ENCODE data around the gene NR2F6. TPM values are rescaled to one million over a fixed set of nuclear protein-coding genes. Genes with fewer than 3 reads are reported as not detected.

Gene NR2F6
- total and polyA plus RNA-seq, 2 donors = 19.9 to 36.8 TPM

DNA sequence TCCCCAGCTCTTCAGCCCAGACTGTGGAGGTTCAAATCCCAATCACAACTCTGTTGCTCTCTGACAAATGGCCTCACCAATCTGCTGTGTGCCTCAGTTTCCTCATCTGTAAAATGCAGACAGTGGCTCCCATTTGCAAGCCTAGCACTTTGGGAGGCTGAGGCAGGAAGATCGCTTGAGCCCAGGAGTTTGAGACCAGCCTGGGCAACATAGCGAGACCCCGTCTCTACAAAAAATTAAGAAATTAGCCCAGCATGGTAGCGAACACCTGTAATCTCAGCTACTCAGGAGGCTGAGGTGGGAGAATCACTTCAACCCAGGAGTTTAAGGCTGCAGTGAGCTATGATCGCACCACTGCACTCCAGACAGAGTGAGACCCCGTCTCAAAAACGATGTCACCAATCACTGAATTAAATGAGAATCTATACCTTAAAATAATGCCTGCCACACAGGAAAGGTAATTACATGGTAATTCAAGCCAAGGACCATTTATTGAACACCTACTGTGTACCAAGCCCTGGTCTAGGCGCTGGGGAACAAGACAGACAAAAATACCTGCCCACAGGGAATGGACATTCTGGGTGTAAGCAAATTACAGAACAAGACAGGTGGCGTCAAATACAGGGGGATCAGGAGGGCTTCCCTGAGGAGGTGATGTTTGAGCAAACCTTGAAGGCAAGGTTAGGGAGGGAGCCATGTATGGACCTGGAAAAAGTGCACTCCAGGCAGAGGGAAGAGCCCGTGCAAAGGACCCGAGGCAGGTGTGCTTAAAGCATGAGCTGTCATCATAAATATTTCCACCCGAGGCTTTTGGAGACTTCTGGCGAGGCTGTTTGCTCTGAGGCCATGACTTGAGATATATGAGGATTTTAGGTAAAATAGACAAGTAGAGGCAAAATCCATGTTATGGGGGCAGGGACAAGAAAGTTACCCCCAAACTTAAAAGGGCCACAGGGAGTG, 7.7 kb downstream of the NR2F6 start:
- H3K4me1 ChIP-seq (ENCODE audit: insufficient read depth) = peaks cover 5% of the 10 kb centered on the region
- H3K36me3 ChIP-seq (ENCODE audit: insufficient read depth) = no peaks in the 10 kb centered on the region
- DNase-seq (ENCODE audit: extremely low spot score) = no peak
- 92% methylated on average over 13 of the region's 13 CpGs for WGBS
- H3K27ac ChIP-seq (ENCODE audit: low read depth) = no peak overlapping the region
- H3K4me3 ChIP-seq (ENCODE audit: low read depth, low read length) = no peak overlapping the region

DNA sequence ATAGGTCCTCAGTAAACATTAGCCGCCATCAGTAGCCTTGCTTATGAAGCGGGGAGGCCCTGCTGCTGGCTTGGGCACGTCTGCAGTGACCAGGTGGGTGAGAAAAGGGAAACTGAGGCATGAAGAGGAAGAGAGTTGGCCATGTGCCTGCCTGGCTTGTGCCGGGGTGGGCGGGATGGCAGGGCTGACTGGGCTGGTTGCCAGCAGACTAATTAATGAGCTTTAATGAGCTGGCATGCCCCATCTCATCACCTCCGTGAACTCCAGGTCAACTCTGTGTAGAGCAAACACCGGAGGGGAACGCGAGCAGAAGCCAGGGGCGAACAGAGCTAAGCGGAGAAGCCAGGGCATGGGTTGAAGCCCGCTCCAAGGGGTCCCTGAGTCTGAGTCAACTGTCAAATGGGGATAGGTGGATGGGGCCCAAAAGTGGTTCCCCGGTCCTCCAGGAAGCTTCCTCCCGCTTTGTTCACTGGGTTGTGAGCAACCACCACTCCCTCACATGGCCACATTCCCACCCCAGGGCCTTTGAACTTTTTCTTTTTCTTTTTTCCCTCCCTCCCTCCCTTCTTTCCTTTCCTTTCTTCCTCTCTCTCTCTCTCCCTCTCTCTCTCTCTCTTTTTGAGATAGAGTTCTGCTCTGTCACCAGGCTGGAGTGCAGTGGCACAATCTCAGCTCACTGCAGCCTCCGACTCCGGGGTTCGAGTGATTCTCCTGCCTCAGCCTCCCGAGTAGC, 8.7 kb downstream of the NR2F6 start:
- H3K27ac ChIP-seq (ENCODE audit: low read depth) = no peak overlapping the region
- H3K36me3 ChIP-seq (ENCODE audit: insufficient read depth) = no peaks in the 10 kb centered on the region
- 84% methylated on average over 18 of the region's 18 CpGs for WGBS
- H3K4me1 ChIP-seq (ENCODE audit: insufficient read depth) = peaks cover 5% of the 10 kb centered on the region
- no peak overlapping the region for H3K4me3 ChIP-seq (ENCODE audit: low read depth, low read length)
- no peak for DNase-seq (ENCODE audit: extremely low spot score)

DNA sequence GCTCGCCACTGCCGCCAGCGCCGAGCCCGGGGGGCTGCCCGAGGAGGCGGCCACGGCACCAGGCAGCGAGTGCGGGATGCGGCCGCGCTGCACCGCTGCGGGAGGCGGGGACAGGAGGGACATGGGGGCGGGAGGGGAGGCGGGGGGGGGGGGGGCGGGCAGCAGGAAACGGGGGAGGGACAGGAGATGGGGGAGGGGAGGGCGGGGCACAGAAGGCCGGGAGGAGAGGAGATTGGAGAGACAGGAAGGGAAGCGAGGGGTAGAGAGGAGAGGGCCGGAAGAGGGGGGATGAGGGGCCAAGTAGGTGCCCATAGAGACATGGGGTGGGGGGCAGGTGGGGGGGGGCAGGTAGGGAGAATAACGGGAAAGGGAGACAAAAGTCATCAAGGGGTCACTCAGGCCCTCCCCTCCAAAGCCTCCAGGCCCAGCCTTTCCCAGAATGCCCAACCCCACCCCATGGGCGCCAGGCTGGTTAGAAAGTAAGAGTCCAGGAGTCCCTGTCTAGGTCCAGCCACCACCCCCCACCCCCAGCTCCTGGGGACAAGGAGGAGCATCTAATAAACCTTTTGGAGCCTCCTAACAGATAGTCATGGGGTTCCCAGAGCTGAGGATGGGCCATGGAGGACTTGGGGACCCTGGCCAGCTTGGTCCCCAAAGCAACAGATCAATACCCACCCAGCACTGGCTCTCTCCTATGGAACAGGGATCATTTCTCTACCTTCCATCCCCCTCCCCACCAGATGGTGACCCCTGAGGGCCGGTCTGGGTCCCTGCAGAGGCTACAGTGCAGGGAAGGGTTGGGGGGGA, 9.5 kb downstream of the NR2F6 start:
- peak overlapping the region; percentile 63 for H3K27ac ChIP-seq (ENCODE audit: low read depth)
- H3K4me1 ChIP-seq (ENCODE audit: insufficient read depth) = peaks cover 5% of the 10 kb centered on the region
- H3K36me3 ChIP-seq (ENCODE audit: insufficient read depth) = no peaks in the 10 kb centered on the region
- WGBS = 7% methylated on average over 26 of the region's 27 CpGs
- DNase-seq (ENCODE audit: extremely low spot score) = no peak
- H3K4me3 ChIP-seq (ENCODE audit: low read depth, low read length) = peak overlapping the region; percentile 57

DNA sequence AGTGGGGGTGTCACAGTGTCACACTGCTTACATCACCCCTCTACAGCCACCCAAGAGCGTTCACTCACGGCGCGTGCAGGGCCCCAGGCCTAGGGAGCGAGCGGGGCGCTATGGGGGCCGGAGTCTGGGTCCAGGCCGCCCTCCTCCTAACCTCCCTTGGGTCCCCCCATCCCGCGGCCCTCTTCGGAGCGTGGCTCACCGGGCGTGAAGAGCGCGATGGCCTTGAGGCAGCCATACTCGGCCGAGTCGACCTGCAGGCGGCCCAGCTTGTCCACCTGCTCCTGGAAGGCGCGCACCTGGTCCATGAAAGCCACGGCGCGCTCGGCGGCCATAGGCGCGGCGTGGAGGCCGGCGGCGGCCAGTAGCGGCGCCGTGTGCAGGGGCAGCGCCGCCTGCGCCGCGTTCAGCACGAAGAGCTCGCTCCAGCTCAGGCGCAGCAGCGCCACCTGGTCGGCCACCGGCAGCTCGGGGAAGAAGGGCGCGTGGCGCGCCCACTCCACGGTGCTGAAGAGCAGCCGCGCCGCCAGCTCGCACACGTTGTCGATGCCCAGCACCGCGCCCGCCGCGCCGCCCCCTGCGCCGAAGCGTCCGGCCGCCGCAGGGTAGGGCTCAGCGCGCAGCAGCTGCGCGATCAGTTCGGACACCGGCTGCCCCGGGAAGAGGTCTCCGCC, 10.3 kb downstream of the NR2F6 start:
- DNase-seq (ENCODE audit: extremely low spot score) = no peak
- Histone ChIP-seq H3K27ac (ENCODE audit: low read depth) (peak overlapping the region; percentile 63), H3K4me3 (ENCODE audit: low read depth, low read length) (peak overlapping the region; percentile 57), H3K4me1 (ENCODE audit: insufficient read depth) (peaks cover 5% of the 10 kb centered on the region), H3K36me3 (ENCODE audit: insufficient read depth) (no peaks in the 10 kb centered on the region)
- WGBS = 4% methylated on average over 80 of the region's 80 CpGs

DNA sequence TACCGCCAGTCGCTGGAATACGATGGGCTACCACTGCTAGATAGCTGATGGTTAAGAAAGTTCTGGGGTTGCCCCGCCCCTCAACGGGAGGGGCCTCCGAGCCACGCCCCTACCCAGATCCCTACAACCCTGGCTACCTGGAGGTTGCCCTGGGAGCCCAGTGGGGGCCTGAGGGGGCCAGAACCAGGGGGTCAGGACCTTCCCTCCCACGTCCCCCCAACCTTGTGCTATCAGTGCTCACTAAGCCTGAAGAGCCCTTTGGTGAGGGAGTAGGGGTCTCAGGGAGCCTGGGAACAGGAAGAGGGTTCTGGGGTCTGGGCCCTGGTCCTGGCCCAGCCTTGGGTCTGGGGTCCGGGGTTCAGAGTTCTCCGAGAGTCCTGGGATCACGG, 10.8 kb downstream of the NR2F6 start:
- Histone ChIP-seq H3K36me3 (ENCODE audit: insufficient read depth) (no peaks in the 10 kb centered on the region), H3K4me3 (ENCODE audit: low read depth, low read length) (peak overlapping the region; percentile 57), H3K4me1 (ENCODE audit: insufficient read depth) (peaks cover 5% of the 10 kb centered on the region), H3K27ac (ENCODE audit: low read depth) (no peak overlapping the region)
- DNase-seq (ENCODE audit: extremely low spot score) = no peak
- WGBS = 28% methylated on average over 11 of the region's 11 CpGs

DNA sequence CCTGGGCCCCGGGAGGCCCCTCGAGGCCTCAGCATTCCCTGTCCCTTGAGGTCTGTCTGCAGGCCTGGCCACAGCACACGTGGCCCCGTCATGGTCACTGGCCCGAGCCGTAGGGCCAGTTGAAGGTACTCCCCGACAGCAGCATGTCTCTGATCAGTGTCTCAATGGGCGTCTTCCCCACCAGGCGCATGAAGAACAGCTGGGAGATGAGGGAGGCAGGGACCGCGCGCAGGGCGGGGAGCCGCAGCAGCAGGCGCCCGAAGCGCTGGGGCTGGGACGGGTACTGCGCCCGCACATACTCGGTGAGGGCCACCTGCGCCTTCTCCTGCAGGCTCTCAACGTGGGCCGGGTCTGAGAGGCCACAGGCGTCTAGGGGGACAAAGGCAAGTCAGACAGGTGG, 13.5 kb downstream of the NR2F6 start:
- Histone ChIP-seq H3K4me1 (ENCODE audit: insufficient read depth) (peaks cover 5% of the 10 kb centered on the region), H3K4me3 (ENCODE audit: low read depth, low read length) (no peak overlapping the region), H3K36me3 (ENCODE audit: insufficient read depth) (no peaks in the 10 kb centered on the region), H3K27ac (ENCODE audit: low read depth) (no peak overlapping the region)
- no peak for DNase-seq (ENCODE audit: extremely low spot score)
- WGBS = 91% methylated on average over 25 of the region's 25 CpGs

DNA sequence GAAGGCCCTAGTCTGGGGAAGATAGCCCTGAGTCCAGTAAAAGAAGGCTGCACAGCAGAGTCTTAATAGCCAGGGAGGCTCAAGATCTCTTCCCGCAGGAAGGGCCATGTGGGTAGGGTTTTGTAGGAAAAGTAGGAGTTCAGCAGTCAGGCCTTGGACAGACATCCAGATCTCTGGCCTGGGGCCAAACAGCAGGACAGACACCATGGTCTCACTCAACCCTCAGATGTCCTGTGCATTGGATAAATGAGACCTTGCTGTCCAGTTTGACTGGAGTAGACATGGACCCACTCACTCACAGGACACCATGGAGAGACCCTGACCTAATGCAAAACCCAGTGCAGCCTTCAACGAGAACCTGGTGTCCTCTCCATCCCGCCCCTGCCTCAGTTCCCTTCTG, 15.8 kb downstream of the NR2F6 start:
- H3K36me3 ChIP-seq (ENCODE audit: insufficient read depth) = no peaks in the 10 kb centered on the region
- no peak for DNase-seq (ENCODE audit: extremely low spot score)
- no peak overlapping the region for H3K27ac ChIP-seq (ENCODE audit: low read depth)
- H3K4me1 ChIP-seq (ENCODE audit: insufficient read depth) = no peaks in the 10 kb centered on the region
- no peak overlapping the region for H3K4me3 ChIP-seq (ENCODE audit: low read depth, low read length)
- 95% methylated on average over 3 of the region's 3 CpGs for WGBS

DNA sequence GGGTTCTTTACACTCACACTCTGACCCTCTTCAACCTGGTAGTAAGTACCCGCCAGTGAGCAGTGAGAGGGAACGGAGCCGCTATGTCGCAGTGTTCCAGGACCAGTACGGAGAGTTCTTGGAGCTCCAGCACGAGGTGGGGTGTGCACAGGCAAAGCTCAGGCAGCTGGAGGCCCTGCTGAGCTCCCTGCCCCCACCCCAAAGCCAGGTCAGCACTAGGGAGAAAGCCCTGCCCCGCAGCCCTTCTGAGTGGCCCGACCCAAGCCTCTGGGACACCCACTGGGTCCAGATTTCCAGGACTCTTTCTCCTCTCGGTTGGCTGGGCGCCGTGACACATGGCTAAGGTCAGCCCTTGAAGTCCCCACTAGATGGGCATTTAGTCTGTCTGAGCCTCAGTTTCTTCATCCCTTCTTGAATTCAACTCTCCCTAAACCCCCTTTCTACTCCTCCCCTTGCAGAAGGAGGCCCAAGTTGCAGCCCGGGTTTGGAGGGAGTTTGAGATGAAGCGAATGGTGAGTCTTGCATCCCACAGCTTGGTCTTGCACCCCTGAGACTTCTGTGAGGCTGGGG, 17.8 kb downstream of the NR2F6 start:
- WGBS = 73% methylated on average over 13 of the region's 13 CpGs
- no peak for DNase-seq (ENCODE audit: extremely low spot score)
- Histone ChIP-seq H3K4me1 (ENCODE audit: insufficient read depth) (no peaks in the 10 kb centered on the region), H3K36me3 (ENCODE audit: insufficient read depth) (no peaks in the 10 kb centered on the region), H3K4me3 (ENCODE audit: low read depth, low read length) (no peak overlapping the region), H3K27ac (ENCODE audit: low read depth) (no peak overlapping the region)

DNA sequence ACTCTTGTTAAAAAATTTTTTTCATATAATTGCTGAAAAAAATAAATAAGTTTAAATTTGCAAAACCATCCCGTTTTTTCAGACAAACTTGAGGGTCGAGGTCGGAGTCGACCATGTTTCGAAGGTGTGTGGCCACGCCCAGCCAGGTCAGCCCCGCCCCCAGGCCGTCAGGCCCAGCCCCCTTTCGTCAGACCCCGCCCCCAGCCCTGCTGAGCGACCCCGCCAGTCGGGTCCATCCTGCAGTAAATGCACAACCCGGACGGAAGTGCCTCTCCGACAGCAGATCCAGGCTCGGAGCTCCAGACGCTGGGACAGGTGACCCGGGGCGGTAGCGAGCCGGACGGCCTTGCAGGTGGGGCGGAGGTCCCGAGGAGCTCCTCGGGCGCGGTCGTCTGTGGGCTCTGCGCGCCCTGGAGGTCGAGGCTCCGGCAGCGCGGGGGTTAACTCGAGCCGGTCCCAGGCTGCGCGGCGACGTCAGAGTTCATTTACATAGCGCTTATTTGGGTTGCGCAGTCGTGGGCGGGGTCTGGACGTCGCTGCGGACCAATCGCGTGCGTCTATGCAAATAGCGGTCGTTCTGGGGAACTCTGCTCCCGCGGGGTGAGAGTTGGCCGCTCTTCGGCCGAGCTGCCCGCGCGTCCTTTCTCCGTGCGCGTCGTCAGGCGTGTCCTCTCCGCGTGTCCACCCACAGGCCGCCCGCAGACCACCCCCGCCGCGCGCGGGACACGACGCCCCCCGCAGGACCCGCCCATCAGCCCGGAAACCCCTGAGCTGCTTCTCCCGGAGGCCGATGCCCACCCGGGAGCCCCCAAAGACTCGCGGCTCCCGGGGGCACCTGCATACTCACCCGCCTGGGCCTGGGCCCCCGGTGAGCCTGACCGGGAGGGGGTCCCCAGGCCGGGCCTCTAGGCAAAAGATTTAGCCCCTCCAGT, 19.5 kb downstream of the NR2F6 start, which contains the start of gene OCEL1:
OCEL1 (plus strand) TSS at position 225 of the 932 bp plus-strand sequence; CDS start at position 247, 22 bp downstream.
- DNase-seq (ENCODE audit: extremely low spot score) = peak; percentile 94
- Histone ChIP-seq H3K4me3 (ENCODE audit: low read depth, low read length) (peak within 1 kb of the TSS; percentile 54), H3K36me3 (ENCODE audit: insufficient read depth) (no peaks in the 10 kb centered on the region), H3K4me1 (ENCODE audit: insufficient read depth) (no peaks in the 10 kb centered on the region), H3K27ac (ENCODE audit: low read depth) (peak within 1 kb of the TSS; percentile 67)
- WGBS = under 1% methylated on average over 90 of the region's 90 CpGs

DNA sequence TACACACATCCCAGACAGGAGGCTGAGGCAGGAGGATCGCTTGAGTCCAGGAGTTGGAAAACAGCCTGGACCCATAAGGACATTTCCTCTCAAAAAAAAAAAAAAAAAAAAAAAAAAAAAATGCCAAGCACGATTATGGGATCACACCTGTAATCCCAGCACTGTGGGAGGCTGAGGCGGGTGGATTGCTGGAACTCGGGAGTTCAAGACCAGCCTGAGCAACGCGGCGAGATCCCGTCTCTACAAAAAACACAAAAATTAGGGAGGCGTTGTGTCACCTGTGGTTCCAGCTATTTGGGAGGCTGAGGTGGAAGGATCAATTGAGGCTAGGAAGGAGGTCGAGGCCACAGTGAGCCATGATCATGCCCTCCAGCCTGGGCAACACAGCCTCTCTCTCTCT, 20.7 kb downstream of the NR2F6 start:
- 90% methylated on average over 10 of the region's 10 CpGs for WGBS
- no peak overlapping the region for H3K4me3 ChIP-seq (ENCODE audit: low read depth, low read length)

DNA sequence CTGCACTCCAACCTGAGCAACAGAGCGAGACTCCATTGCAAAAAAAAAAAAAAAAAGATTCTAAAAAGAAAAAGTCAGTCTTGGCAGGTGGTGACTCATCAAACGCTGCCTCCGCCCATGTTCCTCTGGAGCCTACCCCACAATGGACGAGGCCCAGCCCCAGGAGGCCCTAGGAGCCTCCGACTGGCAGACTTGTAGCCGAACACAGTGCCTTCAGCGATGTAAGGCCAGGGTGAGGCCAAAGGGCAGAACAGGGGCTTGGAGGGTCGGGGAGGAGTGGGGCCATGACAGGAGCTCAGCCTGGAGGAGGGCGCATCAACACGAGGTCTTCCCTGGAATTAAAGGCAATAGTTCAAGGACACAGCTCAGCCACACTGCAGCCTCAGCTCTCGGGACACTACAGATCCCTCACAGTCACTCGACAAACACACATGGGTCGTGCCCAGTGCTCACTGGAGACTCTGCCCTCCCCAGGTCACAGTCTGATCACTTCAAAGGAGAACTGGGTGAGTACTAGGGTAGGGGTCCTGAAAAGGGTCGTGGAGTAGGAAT, 25.4 kb downstream of the NR2F6 start:
- DNase-seq (ENCODE audit: extremely low spot score) = no peak
- 47% methylated on average over 14 of the region's 14 CpGs for WGBS
- Histone ChIP-seq H3K4me3 (ENCODE audit: low read depth, low read length) (no peak overlapping the region), H3K27ac (ENCODE audit: low read depth) (no peak overlapping the region), H3K36me3 (ENCODE audit: insufficient read depth) (no peaks in the 10 kb centered on the region), H3K4me1 (ENCODE audit: insufficient read depth) (no peaks in the 10 kb centered on the region)

More for the DNA sequence above, 20.7 kb downstream of the NR2F6 start:
- Histone ChIP-seq H3K4me1 (ENCODE audit: insufficient read depth) (no peaks in the 10 kb centered on the region), H3K27ac (ENCODE audit: low read depth) (no peak overlapping the region), H3K36me3 (ENCODE audit: insufficient read depth) (no peaks in the 10 kb centered on the region)
- no peak for DNase-seq (ENCODE audit: extremely low spot score)

DNA sequence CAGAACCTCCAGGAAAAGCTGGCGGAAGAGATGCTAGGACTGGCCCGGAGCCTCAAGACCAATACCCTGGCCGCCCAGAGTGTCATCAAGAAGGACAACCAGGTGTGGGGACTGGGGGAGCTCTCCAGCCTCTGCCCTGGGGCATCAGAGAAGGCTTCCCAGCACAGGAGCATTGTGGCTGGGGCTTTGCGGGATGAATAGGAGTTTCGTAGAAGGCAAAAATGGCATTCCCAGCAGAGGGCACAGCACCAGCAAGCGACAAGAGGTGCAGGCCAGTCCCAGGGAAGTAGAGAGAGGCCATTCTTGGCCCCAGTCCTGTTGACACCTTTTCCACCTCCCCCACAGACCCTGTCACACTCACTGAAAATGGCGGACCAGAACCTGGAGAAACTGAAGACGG, 26.4 kb downstream of the NR2F6 start:
- Histone ChIP-seq H3K36me3 (ENCODE audit: insufficient read depth) (no peaks in the 10 kb centered on the region), H3K4me3 (ENCODE audit: low read depth, low read length) (no peak overlapping the region), H3K4me1 (ENCODE audit: insufficient read depth) (no peaks in the 10 kb centered on the region), H3K27ac (ENCODE audit: low read depth) (no peak overlapping the region)
- no peak for DNase-seq (ENCODE audit: extremely low spot score)
- WGBS = 99% methylated on average over 8 of the region's 8 CpGs

Data from urinary bladder (tissue), 4 donors.